Measurements from ENCODE around the gene MYCBP. TPM values are rescaled to one million over a fixed set of nuclear protein-coding genes. Genes with fewer than 3 reads are reported as not detected.

The MYCBP gene
- total RNA-seq, 6 experiments from 2014 or later: 28.4 to 43.7 (median 36.3) TPM

- Mint-ChIP-seq H3K27me3 (ENCODE audit: insufficient read depth) (peaks cover 61% of the 10 kb centered on the region), H3K9me3 (no peaks in the 10 kb centered on the region), H3K4me3 (no peak overlapping the region), H3K36me3 (ENCODE audit: low read depth) (no peaks in the 10 kb centered on the region), H3K27ac (no peak overlapping the region), H3K4me1 (ENCODE audit: low read depth) (no peaks in the 10 kb centered on the region)
- DNase-seq: no peak
- no peak for TF ChIP-seq CTCF (IDR thresholded peaks at IDR 0.05)
These were observed 58.6 kb downstream of the MYCBP start for GRCh38 chr1:38814444-38814983.

GRCh38 chr1:38812981-38813380 is 60.2 kb downstream of the MYCBP start:
- Mint-ChIP-seq H3K4me3 (no peak overlapping the region), H3K9me3 (no peaks in the 10 kb centered on the region), H3K27me3 (ENCODE audit: insufficient read depth) (peaks cover 57% of the 10 kb centered on the region), H3K4me1 (ENCODE audit: low read depth) (no peaks in the 10 kb centered on the region), H3K36me3 (ENCODE audit: low read depth) (no peaks in the 10 kb centered on the region), H3K27ac (no peak overlapping the region)
- no peak for DNase-seq
- no peak for TF ChIP-seq CTCF (IDR thresholded peaks at IDR 0.05)

Other genes with a start within 250 kb of the MYCBP start
- 10 to 100 TPM; 23.1 to 27.2 (median 26.2) TPM for gene RRAGC, start 13.6 kb downstream of the MYCBP start, total RNA-seq (2021; fragmentation: NEBNext Ultra II Directional; extraction: Animal tissue kit (Norgen Biotek cat#: 25700))
- gene GJA9, start 8.2 kb upstream of the MYCBP start, total RNA-seq (2021; fragmentation: NEBNext Ultra II Directional; extraction: Animal tissue kit (Norgen Biotek cat#: 25700)): not detected
- gene RHBDL2, start 68.5 kb upstream of the MYCBP start, total RNA-seq (2021; fragmentation: NEBNext Ultra II Directional; extraction: Animal tissue kit (Norgen Biotek cat#: 25700)): 1 to 10 TPM in 2 of 6 experiments, under 1 TPM in 4; 0.11 to 1.2 (median 0.51) TPM
- 10 to 100 TPM; 63.3 to 78.7 (median 71.2) TPM for gene AKIRIN1, start 117.9 kb upstream of the MYCBP start, total RNA-seq (2021; fragmentation: NEBNext Ultra II Directional; extraction: Animal tissue kit (Norgen Biotek cat#: 25700))
- gene NDUFS5, start 153.0 kb upstream of the MYCBP start, total RNA-seq (2021; fragmentation: NEBNext Ultra II Directional; extraction: Animal tissue kit (Norgen Biotek cat#: 25700)): 100 to 1,000 TPM; 181 to 275 (median 249) TPM

Measured in HFFc6 (cell line).